Activated CD4-positive, alpha-beta T cell treated with anti-CD3 and anti-CD28 coated beads, Interleukin-2, amount 50 U/mL, for 1 hour (primary cell): ENCODE measurements around the gene CEBPG.

Source experiments
- DNase-seq: peaks from one replicate; pipeline ENCODE4 v3.0.0-alpha.2; 2020

CEBPG gene

DNA sequence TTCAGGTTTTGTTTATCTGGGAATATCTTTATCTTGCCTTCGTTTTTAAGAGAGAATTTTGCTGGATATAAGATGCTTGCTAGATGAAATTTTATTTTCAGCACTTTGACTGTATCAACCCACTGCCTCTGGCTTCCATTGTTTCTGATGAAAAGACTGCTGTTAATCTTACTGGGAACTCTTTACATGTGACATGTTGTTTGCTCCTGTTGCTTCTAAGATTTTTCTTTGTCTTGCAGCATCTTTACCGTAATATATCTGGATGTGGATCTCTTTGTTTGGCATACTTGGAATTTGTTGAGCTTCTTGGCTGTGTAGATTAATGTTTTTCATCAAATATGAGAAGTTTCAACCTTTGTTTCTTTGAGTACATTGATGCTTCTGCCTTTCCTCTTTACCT lies 18.0 kb upstream of the CEBPG start:
- DNase-seq: no peak

DNA sequence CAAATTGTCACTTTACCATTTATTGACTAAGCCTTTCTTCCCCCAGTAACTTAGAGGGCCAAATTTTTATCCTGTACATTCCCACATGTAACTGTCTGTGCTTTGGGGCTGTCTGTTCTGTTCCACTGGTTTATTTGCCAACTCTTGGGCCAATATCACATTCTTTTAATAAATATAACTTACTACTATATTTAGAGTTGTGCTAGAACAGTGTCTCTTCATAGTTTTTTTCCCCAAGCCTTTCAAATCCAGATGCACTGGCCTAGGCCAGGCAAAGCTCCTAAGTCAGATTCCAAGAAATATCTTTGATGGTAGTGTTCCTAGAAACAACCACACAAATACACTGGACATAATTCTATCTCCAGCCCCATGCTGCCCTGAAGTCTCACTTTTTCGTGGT lies 16.0 kb upstream of the CEBPG start:
- no peak for DNase-seq

DNA sequence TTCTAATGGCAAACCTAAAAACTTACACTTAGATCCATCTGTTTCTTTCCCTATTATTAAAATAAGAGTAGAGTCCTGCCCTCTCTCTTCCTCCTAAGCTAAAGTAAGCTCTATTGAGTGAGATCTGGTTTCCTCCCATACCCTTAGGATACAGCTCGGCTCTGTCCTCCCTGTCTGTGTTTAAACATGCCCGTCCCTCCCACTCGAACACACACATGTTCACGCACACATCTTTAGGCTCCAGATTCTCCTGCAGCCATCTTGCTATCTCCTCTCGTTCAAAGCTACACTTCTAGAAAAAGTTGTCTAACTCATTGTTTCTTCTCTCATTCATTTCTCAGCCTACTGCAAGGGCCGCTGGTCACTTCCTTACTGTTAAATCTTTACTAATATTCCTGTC lies 15.1 kb upstream of the CEBPG start:
- DNase-seq: no peak

DNA sequence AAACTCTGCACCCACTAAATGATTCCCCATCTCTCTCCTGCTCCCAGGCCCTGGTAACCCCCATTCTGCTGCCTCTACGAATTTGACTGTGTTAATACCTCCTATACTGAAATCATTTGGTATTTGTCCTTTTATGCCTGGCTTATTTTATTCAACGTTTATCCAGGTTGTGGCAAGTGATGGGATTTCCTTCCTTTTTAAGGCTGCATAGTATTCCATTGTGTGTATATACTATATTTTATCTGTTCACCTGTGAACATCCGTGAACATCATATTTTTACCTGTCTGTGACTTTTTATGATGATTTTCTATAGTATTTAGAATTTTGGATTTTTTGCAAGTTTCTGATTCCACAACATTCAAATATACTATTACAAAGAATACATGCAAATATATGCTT lies 13.9 kb upstream of the CEBPG start:
- DNase-seq: no peak

DNA sequence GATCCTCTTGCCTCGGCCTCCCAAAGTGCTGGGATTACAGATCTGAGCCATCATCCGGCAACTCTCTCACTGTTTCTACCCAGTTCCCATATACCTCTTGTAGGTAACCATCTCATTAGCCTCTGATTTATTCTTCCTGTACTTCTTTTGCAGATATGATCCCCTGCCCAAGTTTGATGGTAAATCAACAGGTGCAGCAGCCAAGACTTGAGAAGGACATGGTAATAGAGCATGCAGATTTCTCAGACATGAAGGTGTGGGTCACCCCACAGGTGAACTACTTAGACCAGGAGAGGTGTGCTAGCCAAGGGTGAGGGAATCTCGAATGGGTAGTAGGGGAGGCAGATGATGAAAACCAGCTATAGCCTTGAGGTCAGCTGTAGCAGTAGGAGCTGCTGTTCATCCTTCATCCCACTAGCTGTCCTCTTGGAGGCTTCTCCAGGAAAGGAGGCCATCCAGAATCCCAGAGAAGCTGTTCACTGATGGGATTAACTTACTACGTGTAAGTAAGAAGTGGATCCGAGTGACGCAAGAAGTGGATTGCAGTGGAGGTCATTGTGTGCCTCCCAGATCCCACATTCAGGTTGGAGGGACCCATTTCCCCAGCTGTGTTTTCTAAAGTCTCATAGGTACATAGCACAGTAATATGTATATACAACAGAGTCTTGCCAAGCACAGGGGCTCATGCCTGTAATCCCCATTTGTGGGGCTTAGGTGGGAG lies 10.8 kb upstream of the CEBPG start:
- DNase-seq: no peak

DNA sequence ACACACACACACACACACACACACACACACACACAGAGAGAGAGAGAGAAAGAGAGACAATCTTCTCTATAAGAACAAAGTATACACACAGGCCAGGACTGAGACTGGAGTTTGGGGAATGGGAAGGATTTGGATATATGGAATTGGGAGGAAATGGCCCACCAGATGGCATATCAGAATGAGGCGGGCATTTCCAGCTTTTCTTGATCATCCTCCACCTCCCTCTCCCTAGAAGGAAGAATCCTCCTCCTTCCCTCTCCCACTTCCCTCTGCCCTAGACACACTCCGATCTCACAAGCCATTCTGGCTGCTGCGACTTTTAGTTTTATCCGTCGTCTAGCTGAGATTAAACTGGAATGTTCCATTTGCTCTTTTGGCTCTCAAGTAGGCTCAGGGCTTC lies 10.0 kb upstream of the CEBPG start:
- no peak for DNase-seq

DNA sequence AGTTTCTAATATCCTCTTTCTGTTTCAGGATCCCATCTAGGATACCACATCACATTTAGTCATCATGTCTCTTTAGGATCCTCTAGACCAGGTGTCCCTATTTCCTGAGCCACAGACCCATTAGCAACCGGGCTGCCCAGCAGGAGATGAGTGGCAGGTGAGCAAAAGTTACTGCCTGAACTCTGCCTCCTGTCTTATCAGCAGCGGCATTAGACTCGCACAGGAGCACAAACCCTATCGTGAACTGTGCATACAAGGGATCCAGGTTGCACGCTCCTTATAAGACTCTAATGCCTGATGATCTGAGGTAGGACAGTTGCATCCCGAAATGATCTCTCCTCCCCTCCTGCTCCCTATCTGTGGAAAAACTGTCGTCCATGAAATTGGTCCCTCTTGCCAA lies 7.8 kb upstream of the CEBPG start:
- DNase-seq: no peak

DNA sequence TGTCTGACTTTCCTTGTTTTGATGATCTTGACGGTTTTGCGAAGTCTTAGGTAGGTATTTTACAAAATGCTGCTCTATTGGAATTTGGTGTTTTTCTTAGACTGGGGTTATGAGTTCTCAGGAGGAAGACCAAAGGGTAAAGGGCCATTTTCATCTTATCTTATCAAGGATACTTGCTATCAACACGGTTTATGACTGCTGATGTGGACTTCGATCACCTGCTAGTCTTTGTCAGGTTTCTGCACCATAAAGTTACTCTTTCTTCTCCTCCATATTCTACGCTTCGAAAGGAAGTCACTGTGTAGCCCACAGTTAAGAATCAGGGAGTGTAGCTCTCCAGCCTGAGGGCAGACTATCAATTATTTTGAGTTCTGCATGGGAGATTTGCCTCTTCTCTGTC lies 7.4 kb upstream of the CEBPG start:
- no peak for DNase-seq

DNA sequence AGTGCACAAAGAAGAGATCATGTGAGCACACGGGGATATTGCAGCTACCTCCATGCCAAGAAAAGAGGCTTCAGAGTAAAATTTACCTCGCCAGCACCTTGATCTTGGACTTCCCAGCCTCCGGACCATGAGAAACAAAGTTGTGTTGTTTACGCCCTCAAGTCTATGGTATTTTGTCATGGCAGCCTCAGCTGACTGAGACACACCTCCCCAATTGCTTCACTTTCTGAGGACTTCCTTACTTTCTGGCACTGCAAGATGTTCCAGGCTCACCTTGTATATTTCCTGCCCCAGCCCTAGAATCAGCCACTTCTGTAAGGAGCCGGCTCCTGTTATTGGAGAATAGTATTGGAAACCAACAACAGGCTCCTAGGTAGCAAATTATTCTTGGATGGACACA lies 6.6 kb upstream of the CEBPG start:
- DNase-seq: no peak

DNA sequence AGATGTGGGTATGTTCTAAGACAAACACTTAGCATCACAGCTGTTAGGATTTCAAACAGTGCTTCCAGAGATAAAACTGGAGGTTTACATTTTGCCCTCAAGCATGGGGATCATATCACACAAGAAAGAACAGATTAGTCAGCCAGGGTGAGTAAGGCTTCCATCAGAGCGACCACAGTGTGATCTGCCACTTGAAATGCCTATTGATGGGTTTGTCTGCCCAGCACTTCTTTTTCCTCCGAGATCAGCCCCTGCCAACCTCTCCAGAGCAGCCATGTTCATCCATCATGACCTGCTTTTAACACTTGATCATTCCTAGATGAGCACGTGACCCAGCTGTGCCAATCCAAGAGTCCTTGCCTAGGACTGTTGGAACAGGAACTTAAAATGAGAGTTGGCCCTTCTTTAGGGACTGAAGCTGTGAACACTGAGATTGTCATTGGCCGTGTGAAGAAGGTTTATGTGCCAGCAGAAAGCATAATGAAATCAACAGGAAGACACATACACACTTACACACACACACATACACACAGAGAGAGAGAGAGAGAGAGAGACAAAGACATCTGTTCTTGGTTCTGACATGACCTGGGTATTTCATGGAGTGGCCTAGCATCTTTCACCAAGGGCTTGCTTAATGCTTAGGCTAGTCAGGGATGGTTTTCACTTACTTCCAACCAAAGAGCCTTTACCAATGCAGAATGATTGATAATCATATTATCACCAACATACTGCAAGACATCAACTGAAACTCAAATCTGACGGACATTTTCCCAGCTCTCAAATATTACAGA lies 5.2 kb upstream of the CEBPG start:
- no peak for DNase-seq

DNA sequence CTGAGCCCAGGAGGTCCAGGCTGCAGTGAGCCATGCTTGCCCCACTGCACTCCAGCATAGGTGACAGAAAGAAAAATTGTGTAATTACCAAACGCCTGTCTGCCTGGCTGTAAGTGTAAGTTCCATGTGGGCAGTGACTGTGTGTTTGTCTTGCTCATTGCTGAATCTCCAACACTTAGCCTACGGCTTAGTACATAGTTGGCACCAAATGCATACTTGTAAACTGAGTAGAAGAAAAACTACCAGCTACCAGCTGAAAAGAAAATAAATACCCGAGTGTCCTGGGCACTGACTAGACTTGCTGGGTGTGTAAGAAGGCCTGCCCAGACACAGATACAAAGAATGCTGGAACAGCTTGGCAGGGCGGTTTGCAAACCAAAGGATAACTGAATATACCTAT lies 2.7 kb upstream of the CEBPG start:
- DNase-seq: no peak

DNA sequence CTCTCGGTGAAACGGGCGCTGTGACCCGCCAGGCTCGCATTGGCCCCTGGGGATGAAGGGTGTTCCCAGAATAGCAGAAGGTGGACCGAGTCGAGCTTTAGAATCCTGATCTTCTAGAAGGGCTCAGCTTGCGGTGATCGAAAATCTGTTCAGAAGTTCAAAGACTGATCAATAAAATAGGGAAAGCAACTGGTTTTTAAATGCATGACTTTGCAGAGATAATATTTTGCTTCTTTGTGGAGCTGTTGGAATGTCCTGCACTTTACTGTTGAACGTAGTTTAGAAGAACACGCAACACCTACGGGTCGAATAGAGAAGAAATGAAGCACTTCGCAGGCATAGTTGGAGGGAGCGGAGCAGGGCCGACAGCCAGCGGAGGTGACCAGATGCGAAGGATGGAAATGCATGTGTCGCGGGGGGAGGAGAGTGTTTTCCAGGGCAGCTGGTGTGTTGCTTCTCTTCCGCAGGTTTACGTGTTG lies 766 bp downstream of the CEBPG start:
- no peak for DNase-seq

DNA sequence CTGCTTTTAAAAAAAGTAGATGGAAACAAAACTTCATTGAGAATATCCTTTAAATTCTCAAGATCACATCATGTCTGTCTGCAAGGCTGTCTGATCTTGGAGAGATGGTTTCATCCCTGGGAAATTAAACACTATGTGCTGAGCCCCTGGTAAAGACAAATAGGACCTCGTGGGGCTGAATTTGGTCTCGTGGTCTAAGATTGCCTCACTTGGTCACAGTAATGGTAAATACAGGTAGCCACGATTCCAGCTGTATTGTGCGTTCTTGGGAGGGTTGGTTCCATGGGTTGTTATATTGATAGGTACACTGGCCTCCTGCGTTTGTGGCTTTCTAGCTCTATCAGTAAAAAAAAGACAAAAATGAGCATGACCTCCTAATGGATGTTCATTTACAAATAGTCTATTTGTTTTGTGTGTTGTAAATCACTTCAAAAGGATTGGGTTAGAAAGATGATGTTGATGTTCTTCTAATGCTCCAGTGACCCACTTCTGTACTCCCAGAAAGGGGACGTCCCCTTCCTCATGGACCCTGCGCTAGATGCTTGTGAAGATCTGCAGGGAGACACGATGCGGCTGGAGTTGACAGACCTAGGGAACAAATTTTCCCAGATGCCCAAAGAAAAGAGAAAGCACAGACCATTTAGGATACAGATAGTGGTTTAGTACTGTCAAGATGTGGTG lies 1.8 kb downstream of the CEBPG start:
- DNase-seq: no peak

DNA sequence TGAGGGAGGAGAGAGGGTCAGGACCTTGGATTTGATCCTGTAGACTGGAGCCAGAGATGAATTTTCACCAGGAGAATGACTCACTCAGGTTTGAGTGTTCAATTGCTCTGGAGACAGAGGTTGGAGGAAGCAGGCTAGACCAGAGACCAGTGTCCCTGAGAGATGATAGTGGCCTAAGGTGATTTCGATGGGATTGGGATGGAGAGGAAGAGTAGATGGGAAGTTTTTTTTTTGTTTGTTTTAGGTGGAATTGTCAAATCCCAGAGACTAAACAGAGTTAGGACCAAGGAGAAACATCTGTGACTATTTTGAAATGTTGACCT lies 2.3 kb downstream of the CEBPG start:
- DNase-seq: no peak

DNA sequence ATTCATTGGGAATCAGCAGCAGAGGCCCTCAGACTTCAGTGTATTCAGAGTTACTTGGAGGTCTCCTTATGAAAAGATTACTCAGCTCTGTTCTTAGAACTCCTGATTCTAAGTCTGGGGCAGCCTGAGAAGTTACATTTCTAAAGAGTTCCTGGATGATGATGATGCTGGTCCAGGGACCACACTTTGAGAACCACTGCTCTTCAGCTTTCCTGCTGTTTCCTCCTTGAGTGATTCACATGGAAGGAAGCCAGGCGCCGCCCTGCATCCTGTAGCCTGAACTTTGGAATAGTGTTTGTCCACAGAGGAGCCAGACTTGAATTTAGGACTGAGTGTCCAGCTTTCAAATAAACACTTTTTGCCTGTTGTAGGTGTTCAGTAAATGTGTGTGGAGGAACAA lies 2.9 kb downstream of the CEBPG start:
- DNase-seq: no peak

DNA sequence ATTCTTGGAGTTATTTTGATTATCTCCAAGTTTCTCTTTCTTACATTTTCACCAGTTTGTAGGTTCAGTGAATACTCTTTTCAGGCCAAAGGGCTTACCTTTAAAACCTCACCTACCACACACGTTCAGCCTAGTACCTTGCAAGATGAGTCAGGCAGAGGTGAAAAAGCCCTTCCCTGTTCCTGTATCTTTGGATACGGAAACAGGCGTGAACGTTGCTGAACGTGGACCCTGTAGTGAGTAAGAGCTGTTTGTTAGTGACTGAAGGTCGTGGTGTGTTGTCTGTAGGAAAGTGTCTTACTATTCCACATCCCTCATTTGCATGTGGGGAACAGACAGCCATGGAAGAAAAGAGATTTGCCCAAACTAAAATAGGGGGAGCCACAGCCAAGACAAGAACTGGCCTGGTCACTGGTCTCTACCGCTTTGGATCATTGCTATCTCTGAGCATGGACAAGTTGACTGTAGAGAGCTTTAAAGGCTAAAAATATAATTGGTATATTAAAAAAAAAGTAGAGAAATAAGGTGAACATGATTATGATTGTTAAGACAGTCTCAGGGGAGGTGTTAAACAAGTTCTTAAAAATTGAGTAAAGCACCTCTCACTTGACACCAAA lies 3.5 kb downstream of the CEBPG start:
- DNase-seq: no peak

DNA sequence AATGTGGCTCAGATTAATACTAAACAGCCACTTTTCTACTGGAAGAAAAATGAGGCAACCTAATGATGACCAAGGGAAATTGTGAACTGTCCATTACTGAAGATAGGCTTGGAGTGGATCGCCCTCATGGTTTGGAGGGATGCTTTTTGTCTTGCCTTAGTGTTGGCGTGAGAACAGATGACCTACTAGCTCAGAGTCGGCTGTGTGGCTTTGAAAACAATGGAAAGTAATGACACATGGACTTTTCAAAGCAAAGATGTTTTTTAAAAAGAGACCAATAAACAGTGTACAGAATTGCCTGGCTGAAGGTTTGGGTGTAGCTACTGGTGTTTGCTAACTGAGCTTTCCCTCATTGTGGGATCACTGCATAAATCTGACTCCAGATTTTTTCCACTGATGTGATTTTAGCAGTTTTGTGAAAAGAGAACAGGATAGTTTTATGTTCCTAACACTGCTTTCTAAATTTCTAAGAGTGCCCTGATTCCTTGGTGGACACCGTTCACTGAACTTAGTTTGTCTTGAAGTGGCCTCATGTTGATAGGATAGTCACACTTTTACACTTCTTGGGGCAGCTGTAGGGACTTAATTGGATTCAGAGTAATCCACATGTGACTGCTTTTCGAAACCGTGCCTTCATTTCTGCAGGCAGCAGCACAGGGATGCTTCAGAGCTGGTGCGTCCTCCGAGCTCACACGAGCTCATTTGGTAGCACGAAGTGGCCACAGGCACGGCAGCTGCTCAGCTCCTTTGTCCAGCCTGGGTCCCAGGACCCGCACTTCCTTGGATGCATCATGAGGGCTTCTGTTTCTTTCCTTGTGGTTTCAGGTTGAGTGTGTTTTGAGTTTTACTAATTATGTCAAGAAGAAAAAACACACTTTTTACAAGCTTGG lies 4.3 kb downstream of the CEBPG start:
- DNase-seq: no peak

DNA sequence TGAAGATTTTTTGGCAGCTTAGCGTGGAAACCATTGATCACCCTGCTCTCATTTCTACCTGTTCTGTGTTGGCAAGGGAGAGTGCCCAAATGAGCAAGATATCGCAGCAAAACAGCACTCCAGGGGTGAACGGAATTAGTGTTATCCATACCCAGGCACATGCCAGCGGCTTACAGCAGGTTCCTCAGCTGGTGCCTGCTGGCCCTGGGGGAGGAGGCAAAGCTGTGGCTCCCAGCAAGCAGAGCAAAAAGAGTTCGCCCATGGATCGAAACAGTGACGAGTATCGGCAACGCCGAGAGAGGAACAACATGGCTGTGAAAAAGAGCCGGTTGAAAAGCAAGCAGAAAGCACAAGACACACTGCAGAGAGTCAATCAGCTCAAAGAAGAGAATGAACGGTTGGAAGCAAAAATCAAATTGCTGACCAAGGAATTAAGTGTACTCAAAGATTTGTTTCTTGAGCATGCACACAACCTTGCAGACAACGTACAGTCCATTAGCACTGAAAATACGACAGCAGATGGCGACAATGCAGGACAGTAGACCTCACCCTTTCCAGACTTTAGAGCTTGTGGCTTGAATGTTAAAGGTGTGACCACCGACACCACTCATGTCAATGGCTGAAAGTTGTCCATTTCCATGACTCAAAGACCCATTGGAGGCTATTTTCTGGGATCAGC lies 5.8 kb downstream of the CEBPG start:
- DNase-seq: no peak

DNA sequence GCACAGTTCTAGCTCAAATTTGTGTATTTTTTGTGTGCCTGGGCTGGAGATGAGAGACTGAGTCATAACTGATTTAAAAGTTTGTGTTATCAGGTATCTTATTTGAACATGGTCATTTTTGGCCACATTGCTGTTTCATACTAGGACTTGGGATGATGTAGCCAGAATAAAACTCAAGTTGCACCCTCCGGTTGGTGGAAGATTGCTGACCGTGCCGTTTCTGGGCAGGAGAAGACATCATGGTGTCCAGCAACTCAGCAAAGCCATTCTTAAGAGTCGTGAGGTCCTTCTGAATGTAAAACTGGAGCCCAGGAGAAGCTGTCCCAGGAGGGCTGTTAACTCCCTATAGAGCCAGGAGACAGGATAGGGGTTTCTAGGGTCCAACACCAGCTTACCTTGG lies 7.6 kb downstream of the CEBPG start:
- no peak for DNase-seq

DNA sequence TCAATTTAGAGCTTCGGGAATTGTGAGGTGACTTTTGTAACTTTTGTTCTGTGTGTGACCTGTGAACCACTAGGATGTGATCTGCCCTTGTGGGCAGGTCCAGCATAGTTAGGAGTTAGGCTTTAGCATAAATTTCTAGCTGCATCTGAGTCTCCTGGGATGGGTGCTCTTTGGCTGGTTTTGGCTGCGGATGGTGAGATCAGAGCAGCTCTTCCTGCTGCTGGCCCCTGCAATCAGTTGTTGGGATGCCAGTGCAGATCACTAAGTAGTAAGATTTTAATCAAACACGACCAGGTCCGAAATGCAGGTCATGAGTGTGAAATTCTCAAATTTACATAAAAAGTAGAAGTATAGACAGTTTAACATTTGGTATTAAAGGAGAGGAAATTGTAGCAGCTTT lies 8.5 kb downstream of the CEBPG start:
- no peak for DNase-seq

DNA sequence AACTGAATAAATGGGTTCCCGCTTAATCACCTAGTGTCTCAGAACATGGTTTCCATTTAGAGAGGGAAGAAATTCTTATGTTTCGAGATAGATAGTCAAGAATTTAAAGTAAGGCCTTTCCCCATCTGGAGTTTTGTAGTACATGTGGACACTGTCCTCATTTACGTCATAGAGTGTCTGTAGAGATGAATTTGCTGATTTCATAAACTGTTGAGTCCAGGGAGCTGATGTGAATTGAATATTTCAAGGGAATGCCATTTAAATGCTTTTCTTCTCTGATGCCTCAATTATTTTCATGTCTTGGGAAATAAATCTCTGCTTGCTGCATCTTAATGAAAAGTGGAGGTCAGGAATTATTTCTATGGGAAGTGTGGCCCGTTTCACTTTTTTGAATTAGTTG lies 9.5 kb downstream of the CEBPG start:
- no peak for DNase-seq

DNA sequence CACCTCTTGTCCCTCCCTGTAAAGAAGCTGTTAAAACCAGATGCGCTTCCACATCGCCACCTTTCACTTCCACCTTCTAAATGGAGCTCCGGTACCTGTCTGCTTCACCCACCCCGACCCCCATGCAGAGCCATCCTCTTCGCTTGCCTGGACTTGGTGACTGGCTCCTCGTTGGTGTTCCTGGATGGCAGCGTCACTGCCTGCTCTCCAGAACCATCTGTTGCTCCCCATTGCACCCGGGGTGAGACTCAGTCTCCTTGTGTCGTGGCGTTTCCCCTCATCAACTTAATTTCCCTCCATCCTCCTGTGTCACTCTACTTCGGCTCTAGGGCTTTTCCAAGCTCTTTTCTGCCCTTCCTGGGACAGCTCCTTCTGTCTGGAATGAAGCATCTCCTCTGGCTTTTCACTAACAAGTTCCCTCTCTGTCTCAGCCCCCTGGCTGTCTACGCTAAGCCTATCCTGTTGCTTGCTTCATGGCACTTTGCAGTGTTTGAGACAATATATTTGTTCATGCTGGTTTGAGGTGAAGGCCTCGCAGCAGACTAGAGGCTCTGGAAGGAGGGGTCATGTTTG lies 10.3 kb downstream of the CEBPG start:
- DNase-seq: no peak
